T-helper 22 cell (primary cell): Measurements from ENCODE around the gene FAM186B.
A peak's percentile ranks its signal among the peaks of the same experiment; 100 is the strongest.
"Not testable (repeated sequence)": the region's sequence is repeated elsewhere in the genome, so short reads cannot be mapped to it uniquely, and the experiment has no call there.

ENCODE experiments used
- DNase-seq: peaks from one replicate; pipeline ENCODE4 v3.0.0-alpha.2; 2020; ENCODE audit warnings: low read depth

The FAM186B gene, protein sequence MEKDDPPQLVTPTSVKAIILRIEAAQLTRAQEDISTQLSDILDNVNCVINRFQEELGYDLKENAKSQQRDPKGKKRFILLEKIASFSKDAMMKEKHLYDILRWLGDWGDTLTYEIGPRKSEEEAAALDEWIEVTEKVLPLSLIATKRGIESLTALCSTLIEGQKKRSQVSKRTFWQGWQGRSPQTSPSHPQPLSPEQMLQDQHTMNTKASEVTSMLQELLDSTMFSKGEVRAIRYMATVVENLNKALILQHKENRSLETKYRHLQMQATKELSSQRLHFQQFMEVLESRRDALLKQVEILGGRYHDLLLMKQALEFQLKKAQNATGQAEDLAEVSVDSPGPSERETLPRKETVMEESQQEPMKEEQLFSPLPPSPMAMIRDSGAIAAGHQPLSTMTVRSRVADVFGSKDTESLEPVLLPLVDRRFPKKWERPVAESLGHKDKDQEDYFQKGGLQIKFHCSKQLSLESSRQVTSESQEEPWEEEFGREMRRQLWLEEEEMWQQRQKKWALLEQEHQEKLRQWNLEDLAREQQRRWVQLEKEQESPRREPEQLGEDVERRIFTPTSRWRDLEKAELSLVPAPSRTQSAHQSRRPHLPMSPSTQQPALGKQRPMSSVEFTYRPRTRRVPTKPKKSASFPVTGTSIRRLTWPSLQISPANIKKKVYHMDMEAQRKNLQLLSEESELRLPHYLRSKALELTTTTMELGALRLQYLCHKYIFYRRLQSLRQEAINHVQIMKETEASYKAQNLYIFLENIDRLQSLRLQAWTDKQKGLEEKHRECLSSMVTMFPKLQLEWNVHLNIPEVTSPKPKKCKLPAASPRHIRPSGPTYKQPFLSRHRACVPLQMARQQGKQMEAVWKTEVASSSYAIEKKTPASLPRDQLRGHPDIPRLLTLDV

DNA sequence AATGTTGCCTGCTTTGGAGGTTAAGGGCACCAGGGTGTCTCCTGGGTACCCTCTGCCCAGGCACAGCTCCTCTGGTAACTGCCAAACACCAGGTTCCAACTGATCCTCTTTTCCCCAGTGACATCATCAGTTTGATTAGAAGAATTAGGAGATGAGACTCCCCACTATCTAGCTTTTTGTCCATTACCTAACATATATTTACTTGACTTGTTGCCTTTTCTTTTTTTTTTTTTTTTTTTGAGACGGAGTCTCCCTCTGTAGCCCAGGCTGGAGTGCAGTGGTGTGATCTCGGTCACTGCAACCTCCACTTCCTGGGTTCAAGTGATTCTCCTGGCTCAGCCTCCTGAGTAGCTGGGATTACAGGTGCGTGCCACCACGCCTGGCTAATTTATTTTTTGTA lies at the start of gene FAM186B:
TSS of gene FAM186B (minus strand) at position 101 of the 400 bp plus-strand sequence. CDS start 162 bp downstream, outside the sequence.
- DNase-seq: not testable (repeated sequence)

DNA sequence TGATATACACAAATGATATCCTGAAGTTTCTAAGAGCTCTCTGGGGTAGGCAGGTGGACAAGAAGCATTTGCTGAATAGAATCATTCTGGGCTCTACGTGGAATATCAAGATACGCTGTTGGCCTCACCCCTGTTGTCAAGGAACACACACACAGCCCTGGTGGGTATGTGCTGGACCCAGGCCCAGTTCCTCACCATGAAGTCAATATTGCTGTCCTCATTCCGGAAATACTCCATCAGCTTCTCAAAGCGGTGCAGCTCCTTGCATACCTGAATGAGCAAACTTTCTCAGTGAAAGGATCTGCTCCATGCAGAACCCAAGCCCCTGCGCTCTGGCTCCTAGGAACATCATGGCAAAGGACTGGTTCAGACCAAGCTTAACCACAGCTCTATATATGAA lies 49.3 kb upstream of the FAM186B start:
- no peak for DNase-seq

DNA sequence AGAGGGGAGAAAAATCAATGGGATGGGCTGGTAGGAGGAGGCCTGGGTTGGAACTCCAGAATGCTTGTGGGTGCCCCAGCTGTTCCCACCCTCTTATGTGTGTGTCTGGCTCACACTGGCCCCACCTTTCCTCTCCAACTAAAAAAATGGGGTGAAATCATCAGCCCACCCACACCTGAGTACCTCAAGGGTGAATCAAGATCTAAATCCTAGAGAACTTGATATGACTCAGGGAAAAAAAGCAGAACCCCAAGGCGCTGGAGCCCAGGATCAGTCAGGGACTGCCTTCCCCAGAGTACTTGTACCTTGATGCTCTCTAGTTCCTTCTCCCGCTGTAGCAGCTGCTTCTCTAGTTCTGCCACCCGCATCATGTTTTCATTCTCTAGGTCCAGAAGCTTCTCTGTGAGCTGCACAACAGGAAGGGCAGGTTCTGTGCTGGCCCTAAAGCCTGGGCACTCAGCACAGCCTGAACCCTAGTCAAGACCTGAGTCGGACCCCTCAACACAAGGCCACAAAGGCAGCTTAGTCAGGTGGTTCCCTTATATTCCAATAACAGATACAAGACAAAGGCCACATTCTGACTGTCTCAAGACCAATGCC lies 47.6 kb upstream of the FAM186B start:
- no peak for DNase-seq

DNA sequence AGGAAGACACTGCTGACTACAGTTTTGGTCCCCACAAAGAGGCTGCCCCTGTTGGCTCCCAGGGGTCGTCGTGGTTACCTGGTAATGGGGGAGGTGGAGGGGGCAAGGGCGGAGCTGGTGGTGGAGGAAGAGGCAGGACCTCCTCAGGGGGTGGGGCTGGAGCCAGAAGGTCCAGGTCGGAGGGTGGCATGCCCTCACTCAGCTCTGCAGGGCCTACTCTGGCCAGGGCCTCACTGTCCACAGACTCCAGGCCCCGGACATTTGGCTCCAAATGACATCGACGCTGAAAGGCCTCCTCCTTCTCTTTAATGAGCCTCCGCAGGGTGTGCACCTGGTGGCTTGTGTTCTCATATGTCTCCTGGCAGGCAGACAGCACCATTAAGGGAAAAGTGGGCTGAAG lies 46.4 kb upstream of the FAM186B start:
- DNase-seq: no peak

DNA sequence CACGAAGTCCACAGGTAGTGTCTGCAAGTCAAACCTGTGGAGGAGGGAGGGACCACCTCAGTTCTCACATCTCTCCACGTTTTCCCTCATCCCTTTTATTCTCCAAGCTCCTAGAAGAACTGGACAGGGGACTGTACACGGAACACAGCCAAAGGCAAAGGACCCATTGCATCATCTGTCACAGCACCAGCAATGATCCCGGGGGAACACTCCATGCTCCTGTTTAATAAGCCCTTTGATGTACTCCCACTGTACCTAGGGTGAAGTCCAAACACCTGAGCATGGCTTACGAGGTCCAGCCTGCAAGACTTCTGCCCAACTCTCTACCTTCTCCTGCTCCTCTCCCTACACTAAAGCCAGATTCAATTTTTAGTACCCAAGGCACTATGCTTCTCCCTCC lies 44.5 kb upstream of the FAM186B start:
- no peak for DNase-seq

DNA sequence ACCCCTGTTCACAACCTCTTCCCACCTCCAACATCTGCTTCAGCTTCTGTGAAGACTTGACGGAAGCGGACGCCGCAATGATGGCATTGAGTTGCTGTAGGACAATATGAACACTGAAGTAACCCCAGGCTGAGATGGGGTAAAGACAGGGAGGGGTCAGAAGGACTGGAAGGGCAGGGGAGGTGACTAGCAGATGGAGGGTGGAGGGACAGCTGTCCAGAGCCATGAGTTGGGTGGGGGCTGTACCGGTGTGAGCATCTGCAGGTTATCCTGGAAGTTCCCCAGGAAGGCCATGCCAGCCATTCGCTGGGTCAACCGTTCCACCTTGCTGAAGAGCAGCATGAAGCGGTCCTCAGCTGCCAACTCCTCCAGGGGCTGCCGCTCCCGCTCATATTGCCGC lies 44.0 kb upstream of the FAM186B start:
- DNase-seq: no peak

DNA sequence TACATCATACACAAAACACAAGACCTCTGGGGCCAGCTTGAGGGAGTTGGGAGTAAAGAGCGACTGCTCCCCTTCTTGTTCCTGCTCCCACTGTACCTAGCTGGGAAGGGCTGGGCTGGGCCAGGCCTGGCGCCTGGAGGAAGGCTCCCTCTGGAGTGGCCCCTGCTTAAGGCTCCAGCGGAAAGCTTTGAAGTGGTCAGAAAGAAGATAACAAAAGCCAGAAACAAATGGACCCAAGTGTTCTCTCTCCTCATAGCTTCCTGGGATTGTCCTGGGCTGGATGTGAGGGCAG lies 43.2 kb upstream of the FAM186B start:
- DNase-seq: no peak

DNA sequence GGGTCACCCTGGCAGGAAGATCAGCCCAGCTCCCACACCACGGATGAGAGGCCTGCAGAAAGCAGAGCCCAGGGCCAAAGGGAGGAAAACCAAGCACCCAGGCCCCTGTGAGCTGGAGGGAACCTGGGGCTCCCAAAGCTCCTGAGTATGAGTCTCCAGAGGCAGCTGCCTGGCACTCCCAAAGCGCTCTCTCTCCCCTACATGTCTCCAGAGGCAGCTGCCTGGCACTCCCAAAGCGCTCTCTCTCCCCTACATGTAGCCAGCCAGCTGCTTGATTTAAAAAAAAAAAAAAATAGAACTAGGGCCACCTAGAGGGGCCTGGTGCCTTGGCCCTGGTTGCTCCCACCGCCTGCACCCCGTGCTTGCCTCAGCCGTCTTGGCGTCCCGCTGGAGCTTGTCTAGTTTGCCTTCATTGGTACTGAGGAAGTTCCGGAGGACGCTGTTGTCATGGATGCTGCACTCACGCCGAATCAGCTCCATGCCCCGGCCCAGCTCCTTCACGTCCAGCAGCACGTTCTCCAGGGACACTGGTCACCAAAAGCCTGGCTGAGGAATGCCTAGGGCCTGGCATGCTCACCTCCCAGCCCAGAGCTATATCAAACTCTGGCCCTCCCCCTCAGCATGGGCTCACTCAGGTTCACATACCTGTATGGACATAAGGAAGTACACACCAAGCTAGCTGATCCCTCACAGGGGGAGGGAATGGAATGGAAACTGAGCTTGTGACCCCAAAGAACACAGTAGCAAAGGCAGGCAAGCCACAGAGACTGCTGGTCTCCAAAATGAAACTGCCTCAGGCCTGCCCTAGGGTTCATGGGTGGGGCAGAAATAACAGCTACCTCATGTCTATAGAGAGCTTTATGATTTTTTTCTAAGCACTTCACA lies 42.6 kb upstream of the FAM186B start:
- no peak for DNase-seq

DNA sequence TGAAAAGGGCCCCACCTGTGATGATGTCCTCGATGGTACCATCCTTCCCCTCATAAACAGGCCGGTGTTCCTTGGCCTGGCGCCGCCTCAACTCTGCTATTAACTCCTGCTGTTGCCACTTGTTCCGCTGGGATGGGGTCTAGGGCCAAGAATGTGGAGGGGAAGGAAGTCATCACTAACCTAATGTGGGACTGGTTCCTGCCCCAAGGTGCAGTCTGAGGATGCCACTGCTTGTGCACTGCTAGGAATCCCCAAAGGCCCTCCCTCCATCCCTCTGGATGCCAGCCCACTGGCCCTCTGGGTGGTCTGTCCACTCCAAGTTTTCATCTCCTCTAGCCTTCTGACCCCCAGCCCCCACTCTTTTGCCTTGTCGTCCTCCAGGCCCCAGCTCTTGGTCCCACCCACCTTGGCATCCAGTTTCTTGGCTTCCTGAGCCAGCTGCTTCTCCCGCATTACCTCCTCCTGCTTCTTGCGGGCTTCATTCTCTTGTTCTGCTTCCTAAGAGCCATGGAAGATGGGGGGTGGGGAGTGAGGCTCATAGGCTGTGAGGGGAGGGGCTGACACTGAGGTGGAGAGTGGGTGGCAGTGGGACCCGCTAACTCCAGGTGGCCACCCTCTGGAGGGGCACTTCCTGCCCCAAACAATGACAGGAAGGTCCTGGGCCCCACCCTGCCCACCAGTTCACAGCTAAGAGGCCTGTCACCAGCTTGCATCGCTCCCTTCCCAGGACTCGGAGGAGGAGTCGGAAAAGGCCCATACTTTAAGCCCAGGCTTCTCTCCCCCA lies 41.6 kb upstream of the FAM186B start:
- DNase-seq: no peak

DNA sequence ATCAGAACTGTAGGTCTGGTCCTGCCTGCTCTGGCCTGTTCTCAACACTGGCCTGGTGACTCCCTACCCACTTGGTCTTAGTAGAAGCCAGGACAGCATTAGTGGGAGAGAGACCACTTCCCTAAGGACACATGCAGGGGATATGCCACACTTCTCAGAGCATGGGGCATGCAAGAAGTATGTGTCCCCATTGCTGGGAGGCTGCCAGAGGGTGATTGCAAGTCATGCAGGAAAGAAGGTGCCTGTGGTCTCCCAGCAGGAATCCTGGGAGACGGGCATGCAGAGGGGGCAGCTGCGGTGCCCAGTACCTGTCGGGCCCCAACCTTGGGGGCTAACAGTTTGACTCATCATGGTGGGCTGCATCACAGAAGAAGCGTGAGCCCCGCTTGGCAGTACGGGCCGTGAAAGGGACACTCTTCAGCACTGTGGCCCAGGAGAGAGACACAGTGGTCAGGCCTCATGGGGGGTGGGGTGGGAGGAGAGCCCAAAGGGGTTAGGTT lies 40.9 kb upstream of the FAM186B start:
- no peak for DNase-seq

DNA sequence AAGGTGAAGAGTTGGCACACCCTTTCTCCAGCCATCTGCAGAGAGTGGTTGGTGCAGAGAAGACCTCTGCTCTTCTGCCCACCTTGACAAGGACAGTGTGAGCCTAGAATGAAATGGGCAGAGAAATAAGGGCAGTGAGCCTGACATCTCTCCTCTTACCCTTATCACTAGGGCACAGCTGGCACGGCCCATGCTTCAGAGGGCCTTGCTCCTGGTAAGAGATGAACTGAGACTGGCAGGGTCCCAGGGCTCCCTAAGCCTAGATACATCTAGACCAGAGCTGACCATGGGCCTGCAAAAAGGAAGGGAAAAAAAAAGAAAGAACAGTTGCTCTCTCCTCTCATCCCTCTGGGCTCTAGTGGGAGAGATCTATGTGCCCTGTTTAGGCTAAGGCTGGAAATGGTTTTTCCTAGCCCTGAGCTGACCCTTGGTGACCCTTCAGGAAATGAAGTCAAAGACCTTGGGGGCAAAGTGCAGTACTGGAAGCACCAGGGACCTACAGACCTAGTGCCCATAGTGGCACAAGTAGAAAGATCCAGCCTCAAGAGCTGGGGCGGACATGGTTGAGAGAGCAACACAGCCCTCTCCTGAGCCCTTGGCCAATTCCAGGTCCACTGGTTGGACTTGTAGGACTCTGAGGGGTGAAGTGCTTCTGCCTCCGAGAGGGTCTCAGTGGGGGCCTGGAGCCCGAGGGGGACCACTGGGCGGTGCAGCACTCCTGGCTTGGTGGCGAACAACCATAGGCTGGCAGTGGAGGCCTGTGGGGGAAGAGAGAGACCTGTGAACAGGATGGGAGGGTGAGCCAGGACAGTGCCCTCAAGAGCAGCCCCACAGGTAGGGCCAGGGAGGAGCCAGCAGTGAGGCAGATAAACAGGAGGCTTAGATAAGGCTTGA lies 40.0 kb upstream of the FAM186B start:
- no peak for DNase-seq

DNA sequence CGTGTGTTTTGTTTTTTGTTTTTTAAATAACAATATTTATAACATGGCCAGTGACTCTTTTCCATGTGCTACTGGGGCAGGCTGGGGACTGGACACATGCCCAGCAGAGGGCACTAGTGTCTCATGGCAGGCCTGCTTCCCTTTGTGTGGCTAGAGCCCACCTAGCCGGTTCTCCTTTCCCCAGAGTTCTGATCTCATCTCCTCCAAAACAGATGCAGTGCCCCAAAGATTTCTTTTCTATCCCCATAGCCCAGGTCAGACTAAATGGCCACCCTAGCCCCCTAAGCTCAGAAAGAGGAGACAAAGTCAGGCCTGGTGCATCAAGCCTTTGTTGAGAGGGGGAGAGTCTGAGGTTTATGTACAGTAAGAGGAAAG lies 39.2 kb upstream of the FAM186B start:
- peak; percentile 63 for DNase-seq

DNA sequence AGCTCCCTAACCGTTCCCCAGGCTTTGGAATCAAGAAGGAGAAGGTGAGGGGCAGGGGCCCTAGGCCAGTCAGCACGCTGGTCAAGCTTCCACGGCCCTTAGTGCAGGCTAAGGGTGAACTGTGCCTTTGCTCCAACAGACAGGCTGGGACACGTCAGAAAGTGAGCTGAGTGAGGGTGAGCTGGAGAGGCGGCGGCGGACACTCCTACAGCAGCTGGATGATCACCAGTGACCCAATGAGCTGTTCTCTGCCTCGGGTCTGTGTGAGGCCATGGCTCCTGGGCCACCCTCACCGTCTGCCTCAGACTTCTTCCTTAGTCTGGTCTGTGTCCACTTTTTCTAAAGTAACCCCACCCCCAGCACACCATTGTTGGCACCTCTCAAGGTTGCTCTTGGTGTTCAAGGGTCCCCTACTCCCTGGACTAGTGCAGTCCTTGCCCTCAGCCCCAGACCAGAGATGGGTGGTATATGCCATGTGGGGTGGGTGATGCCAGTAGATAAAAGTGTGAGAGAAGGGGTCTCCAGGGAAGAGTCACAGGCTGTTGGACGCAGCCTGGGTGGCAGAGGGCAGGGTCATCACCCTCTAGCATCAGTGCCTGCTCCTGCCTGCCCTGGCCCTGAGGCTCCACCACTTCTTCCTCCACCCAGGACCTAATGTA lies 38.7 kb upstream of the FAM186B start:
- no peak for DNase-seq

DNA sequence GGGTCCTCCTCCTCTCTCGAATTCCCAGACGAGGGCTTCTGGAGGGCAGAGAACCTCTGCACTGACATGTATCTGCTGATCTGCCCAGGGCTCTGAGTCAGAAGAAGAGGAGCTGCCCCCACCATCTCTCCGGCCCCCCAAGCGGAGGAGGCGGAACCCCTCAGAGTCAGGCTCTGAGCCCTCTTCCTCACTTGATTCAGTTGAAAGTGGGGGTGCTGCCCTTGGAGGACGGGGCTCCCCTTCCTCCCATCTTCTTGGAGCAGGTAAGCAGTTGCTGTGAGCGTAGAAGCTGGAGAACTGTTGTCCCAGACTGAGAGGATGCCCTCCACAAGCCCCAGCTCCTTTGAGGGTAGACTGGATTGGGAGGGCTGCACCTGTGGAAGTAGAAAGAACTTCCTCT lies 37.7 kb upstream of the FAM186B start:
- no peak for DNase-seq

DNA sequence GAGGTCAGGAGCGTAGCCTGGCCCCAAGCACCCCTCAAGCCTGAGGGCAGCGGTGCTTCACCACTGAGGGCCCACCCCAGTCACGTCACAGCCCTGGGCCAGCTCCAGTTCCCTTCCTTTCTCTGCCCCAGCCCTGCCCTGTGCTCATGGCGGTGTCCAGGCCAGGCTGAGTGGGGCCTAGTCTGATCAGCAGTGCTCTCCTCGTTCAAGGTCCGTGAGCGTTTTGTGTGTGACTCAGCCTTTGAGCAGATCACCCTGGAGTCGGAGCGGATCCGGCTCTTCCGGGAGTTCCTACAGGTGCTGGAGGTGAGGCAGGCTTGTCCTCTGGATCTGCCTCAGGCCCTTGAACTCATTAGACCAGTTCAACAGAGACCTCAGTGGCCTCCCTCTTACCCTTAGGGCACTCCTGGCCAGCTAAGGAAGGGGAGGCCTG lies 36.9 kb upstream of the FAM186B start:
- DNase-seq: no peak

DNA sequence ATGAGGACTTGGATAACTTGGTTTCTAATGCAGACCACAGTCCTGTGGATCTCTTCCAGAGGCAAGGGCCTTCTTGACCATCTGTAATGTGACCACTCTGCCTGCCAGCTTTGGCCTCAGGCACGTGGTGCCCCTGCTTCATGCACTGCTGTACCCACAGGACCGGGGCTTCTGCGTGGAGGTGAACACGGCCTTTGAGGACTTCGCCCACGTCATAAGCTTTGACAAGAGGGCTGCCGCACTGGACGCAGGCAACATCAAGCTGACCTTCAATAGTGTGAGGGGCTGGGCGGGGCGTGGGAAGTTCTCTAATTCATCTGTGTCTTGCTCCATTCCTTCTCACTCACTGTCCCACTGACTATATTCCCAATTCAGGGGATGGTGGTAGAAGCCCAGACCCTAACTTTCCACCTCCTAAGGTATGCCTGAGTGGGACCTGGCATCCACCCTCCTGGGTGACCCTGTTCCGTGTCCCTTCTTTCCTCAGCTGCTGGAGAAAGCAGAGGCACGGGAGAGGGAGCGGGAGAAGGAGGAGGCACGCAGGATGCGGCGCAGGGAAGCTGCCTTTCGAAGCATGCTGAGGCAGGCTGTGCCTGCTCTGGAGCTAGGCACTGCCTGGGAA lies 36.4 kb upstream of the FAM186B start:
- DNase-seq: no peak

DNA sequence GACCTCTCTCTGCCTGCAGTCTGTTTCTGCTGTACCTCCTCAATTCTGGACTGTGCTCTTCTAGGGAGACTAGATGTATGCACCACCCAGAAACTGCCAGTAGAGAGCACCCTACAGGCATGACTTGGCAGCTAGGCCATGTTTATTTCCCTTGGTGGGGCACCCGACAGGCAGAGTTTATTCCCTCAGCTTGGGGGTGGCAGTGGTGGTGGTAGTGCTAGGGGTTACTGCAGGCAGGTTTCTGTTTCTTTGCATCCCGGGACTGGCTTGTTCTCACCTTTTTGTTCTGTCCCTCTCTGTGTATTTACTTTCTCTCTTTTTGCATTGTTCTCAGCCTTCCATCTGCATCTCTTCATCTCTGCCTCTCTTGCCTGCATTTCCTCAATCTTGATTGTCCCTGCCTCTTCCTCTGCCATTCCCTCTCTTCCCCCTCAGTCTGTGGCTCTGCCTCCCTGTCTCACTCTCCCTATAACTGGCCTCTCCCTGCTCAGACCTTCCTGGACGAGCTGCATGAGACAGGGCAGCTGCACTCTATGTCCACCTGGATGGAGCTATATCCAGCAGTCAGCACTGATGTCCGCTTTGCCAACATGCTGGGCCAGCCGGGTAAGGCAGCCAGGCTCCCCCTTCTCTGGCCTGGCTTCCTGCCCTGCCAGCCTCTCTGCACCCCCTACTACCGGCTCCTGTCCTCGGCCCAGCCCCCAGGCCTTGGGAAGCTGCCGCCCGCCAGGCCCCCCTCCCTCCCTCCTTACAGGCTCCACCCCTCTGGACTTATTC lies 31.7 kb upstream of the FAM186B start:
- peak; percentile 24 for DNase-seq

DNA sequence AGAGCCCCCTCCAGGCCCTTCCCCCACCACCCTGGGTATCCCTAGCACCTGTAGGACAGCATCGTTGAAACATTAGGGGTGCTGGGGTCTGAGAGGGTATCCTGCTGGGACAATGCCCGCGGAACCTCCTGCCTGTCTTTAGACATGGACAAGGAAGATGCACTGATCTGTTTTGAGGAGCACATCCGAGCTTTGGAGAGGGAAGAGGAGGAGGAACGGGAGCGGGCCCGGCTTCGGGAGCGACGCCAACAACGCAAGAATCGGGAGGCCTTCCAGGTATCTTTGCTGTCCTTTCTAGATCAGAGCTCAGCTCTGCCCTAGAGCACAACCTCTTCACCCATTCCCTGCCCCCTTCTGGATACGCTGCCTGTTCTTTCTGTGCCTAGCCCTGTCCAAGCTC lies 31.1 kb upstream of the FAM186B start:
- no peak for DNase-seq
